Smooth muscle cell (in vitro differentiated cells): Measurements from ENCODE around the gene DNAJC30. TPM values are rescaled to one million over a fixed set of nuclear protein-coding genes. Genes with fewer than 3 reads are reported as not detected.
"Not testable (repeated sequence)": the region's sequence is repeated elsewhere in the genome, so short reads cannot be mapped to it uniquely, and the experiment has no call there.

ENCODE experiments used
- DNase-seq: peaks from one replicate; lab custom pipeline; 2025; ENCODE audit not compliant: unreplicated experiment; lab: John Stamatoyannopoulos, UW
- H2AFZ ChIP-seq: fragments of 200-600 bp; sonication (generic); 2 replicates; pipeline ENCODE4 v1.6.0; 2016; ENCODE audit warnings: antibody characterized with exemption, low read depth, mild to moderate bottlenecking
- H3F3A ChIP-seq: fragments of 200-600 bp; sonication (generic); 2 replicates; pipeline ENCODE4 v1.6.0; 2017; ENCODE audit warnings: antibody characterized with exemption, low read depth
- H3K27ac ChIP-seq: fragments of 200-600 bp; sonication (generic); 2 replicates; pipeline ENCODE4 v1.5.1; 2016; ENCODE audit warnings: low read depth, mild to moderate bottlenecking
- H3K27me3 ChIP-seq: fragments of 200-600 bp; sonication (generic); 2 replicates; pipeline ENCODE4 v1.6.1; 2016; ENCODE audit warnings: low read depth, mild to moderate bottlenecking
- H3K36me3 ChIP-seq: fragments of 200-600 bp; sonication (generic); 2 replicates; pipeline ENCODE4 v1.5.1; 2016; ENCODE audit warnings: low read depth
- H3K4me1 ChIP-seq: fragments of 200-600 bp; sonication (generic); 2 replicates; pipeline ENCODE4 v1.5.1; 2016; ENCODE audit warnings: low read depth
- H3K4me2 ChIP-seq: fragments of 200-600 bp; sonication (generic); 2 replicates; pipeline ENCODE4 v1.6.0; 2016; ENCODE audit warnings: mild to moderate bottlenecking
- H3K4me3 ChIP-seq: fragments of 200-600 bp; sonication (generic); 2 replicates; pipeline ENCODE4 v1.5.1; 2016; ENCODE audit warnings: mild to moderate bottlenecking
- H3K79me2 ChIP-seq: fragments of 200-600 bp; sonication (generic); 2 replicates; pipeline ENCODE4 v1.6.0; 2016; ENCODE audit warnings: low read depth, mild to moderate bottlenecking
- H3K9ac ChIP-seq: fragments of 200-600 bp; sonication (generic); 2 replicates; pipeline ENCODE4 v1.6.0; 2016; ENCODE audit warnings: low read depth
- H3K9me3 ChIP-seq: fragments of 200-600 bp; sonication (generic); replicated peaks from 2 replicates; pipeline ENCODE4 v1.5.1; 2016; ENCODE audit warnings: low read depth
- H4K20me1 ChIP-seq: fragments of 200-600 bp; sonication (generic); 2 replicates; pipeline ENCODE4 v1.6.0; 2016; ENCODE audit warnings: low read depth
- WGBS: methylation state at CpG from one replicate; pipeline ENCODE4 v1.1.7; 2016; ENCODE audit warnings: low lambda C conversion rate; 5-methylcytosine and 5-hydroxymethylcytosine counted together
- polyA plus RNA-seq: library from polyadenylated mRNA; unstranded; fragments of >200 nt; fragmentation: Nextera tagmentation; extraction: Ambion mirVana; gene quantifications from 2 replicates; pipeline ENCODE4 v1.2.1, GENCODE V29; 2016
- total RNA-seq: library from RNA; depleted of rRNA; stranded (reverse); fragments of >200 nt; gene quantifications from 2 replicates; pipeline ENCODE4 v1.2.3, GENCODE V29; 2014
- TF ChIP-seq, protein P1 (sequence below): fragments of 200-600 bp; sonication (generic); IDR thresholded peaks from 2 replicates; pipeline ENCODE4 v1.5.1; 2017; ENCODE audit warnings: borderline replicate concordance, mild to moderate bottlenecking, antibody characterized with exemption; ENCODE audit not compliant: insufficient read depth, poor library complexity, severe bottlenecking

Gene DNAJC30
- total and polyA plus RNA-seq, 2 experiments from 2014 or later, result 1.2 to 4.6 TPM

DNA sequence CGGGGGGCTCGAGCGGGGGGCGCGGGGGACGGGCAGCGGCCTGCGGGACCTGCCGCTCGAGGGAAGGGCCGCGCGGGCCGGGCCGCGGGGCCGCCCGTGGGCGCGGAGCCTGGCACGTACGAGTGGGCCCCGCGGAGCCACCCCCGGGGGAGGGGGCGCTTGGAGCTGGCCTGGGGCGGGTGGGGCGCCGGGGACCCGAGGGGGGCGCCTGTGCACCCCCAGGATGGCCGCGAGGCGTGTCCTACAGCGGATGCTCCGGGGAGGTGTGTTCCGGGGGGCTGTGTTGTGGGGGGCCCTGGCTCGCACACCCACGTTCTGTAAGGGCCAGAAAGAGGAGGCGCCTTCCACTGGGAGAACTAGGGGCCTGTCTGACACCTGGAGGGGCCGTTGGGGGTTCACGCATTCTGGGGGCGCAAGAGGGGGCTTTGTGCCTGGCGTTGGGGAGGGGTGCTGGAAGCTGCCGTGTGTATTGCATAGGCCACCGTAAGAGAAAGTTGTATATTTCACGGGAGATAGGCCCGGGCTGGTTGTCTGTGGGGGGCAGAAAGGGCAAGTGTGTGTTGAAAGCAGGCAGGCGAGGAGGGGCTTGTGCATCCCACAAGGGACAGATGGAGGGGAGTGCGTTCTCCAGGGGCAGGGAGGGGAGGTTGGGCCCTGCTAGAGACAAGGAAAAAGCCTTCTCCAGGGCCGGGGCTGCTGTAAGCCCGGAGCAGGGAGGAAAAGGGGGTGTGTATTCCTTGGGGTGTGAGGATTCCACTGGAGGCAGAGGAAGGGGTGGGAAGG, 15.0 kb downstream of the DNAJC30 start:
- H3K27me3 ChIP-seq, result no peaks in the 10 kb centered on the region
- no peaks in the 10 kb centered on the region for H4K20me1 ChIP-seq
- H3K9me3 ChIP-seq, result no peaks in the 10 kb centered on the region
- peak overlapping the region; percentile 97 for H3K4me2 ChIP-seq
- H3K9ac ChIP-seq, result peak overlapping the region; percentile 43
- TF ChIP-seq, protein P1, sequence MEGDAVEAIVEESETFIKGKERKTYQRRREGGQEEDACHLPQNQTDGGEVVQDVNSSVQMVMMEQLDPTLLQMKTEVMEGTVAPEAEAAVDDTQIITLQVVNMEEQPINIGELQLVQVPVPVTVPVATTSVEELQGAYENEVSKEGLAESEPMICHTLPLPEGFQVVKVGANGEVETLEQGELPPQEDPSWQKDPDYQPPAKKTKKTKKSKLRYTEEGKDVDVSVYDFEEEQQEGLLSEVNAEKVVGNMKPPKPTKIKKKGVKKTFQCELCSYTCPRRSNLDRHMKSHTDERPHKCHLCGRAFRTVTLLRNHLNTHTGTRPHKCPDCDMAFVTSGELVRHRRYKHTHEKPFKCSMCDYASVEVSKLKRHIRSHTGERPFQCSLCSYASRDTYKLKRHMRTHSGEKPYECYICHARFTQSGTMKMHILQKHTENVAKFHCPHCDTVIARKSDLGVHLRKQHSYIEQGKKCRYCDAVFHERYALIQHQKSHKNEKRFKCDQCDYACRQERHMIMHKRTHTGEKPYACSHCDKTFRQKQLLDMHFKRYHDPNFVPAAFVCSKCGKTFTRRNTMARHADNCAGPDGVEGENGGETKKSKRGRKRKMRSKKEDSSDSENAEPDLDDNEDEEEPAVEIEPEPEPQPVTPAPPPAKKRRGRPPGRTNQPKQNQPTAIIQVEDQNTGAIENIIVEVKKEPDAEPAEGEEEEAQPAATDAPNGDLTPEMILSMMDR, result no peak
- no peaks in the 10 kb centered on the region for H3K79me2 ChIP-seq
- peak overlapping the region; percentile 82 for H3K4me3 ChIP-seq
- 16% methylated on average over 13 of the region's 52 CpGs for WGBS
- peaks cover 5% of the 10 kb centered on the region for H3K4me1 ChIP-seq
- peak overlapping the region; percentile 72 for H2AFZ ChIP-seq
- H3F3A ChIP-seq, result no peaks in the 10 kb centered on the region
- H3K27ac ChIP-seq, result no peak overlapping the region
- no peaks in the 10 kb centered on the region for H3K36me3 ChIP-seq
- no peak for DNase-seq

DNA sequence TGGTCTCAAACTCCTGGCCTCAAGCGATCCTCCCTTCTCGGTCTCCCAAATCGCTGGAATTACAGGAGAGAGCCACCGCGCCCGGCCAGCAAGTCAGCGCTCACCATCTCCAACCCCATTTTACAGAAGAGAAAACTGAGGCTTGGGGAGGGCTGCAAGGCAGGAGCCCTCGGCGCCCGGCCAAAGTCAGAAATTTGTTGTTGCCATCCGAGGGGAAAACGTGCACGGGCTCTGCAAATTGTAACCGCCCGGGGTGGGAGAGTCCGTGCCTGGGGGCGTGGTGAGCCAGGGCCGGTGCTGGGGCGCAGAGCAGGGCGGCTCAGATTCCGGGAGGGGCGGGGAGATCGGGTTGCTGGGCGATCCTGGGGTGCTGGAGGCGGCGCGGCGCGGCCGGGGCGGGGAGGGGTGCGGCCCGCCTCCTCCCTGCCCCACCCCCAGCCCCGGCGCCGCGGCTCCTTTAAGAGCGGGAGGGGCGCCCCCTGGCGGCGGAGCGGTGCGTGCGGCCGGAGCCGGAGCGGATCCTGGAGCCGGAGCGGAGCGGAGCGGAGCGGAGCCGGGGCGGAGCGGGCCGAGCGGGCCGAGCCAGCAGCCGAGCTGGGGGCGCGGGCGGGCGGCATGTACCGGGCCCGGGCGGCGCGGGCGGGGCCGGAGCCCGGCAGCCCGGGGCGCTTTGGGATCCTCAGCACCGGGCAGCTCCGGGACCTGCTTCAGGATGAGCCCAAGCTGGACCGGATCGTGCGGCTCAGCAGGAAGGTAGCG, 15.7 kb downstream of the DNAJC30 start, which contains the start of gene VPS37D:
Gene VPS37D (plus strand): TSS at position 488 of the 759 bp plus-strand sequence. CDS start 128 bp downstream, at position 616.
- H3F3A ChIP-seq, result no peaks in the 10 kb centered on the region
- peak within 1 kb of the TSS; percentile 82 for H3K4me3 ChIP-seq
- peak; percentile 86 for DNase-seq
- H3K4me2 ChIP-seq, result peak within 1 kb of the TSS; percentile 97
- no peak within 1 kb of the TSS for H3K27ac ChIP-seq
- no peaks in the 10 kb centered on the region for H3K36me3 ChIP-seq
- peak within 1 kb of the TSS; percentile 43 for H3K9ac ChIP-seq
- no peaks in the 10 kb centered on the region for H3K27me3 ChIP-seq
- H3K4me1 ChIP-seq, result peaks cover 5% of the 10 kb centered on the region
- H3K9me3 ChIP-seq, result peaks cover 3% of the 10 kb centered on the region
- peak within 1 kb of the TSS; percentile 72 for H2AFZ ChIP-seq
- no peaks in the 10 kb centered on the region for H3K79me2 ChIP-seq
- WGBS, result 14% methylated on average over 22 of the region's 79 CpGs
- TF ChIP-seq, protein P1, result peak; percentile 81
- no peaks in the 10 kb centered on the region for H4K20me1 ChIP-seq

GRCh38 chr7:73663033-73663432, 20.2 kb downstream of the DNAJC30 start:
- H3K9ac ChIP-seq, result no peak overlapping the region
- H2AFZ ChIP-seq, result no peak overlapping the region
- no peaks in the 10 kb centered on the region for H3K36me3 ChIP-seq
- no peak overlapping the region for H3K4me2 ChIP-seq
- H3K79me2 ChIP-seq, result no peaks in the 10 kb centered on the region
- H3F3A ChIP-seq, result no peaks in the 10 kb centered on the region
- no peaks in the 10 kb centered on the region for H3K27me3 ChIP-seq
- H4K20me1 ChIP-seq, result no peaks in the 10 kb centered on the region
- peaks cover 3% of the 10 kb centered on the region for H3K9me3 ChIP-seq
- TF ChIP-seq, protein P1, result no peak
- no peak overlapping the region for H3K27ac ChIP-seq
- H3K4me3 ChIP-seq, result no peak overlapping the region
- no peaks in the 10 kb centered on the region for H3K4me1 ChIP-seq
- no peak for DNase-seq

GRCh38 chr7:73660594-73660993, 22.7 kb downstream of the DNAJC30 start:
- WGBS, result 83% methylated on average over 4 of the region's 4 CpGs

More at GRCh38 chr7:73660594-73660993, 22.7 kb downstream of the DNAJC30 start:
- not testable (repeated sequence) for H3K27ac ChIP-seq, H3K9ac ChIP-seq, H3K36me3 ChIP-seq, H3K79me2 ChIP-seq, H3K4me1 ChIP-seq, H3K27me3 ChIP-seq, H4K20me1 ChIP-seq, H3K4me3 ChIP-seq, H3K9me3 ChIP-seq, H3F3A ChIP-seq, H2AFZ ChIP-seq, DNase-seq, H3K4me2 ChIP-seq
